ENCODE data around the gene EXOG. TPM values are rescaled to one million over a fixed set of nuclear protein-coding genes. Genes with fewer than 3 reads are reported as not detected.

EXOG gene
- total RNA-seq, 1 experiment from 2014 or later: 8.3 TPM

- TF ChIP-seq TCF7L2 (IDR thresholded peaks at IDR 0.05; ENCODE audit: borderline replicate concordance, extremely low read depth, insufficient read depth, insufficient read length) (no peak), REST (IDR thresholded peaks at IDR 0.05; ENCODE audit: low read depth) (no peak), SP1 (IDR thresholded peaks at IDR 0.05; ENCODE audit: low read depth) (no peak), ZBTB33 (IDR thresholded peaks at IDR 0.05; ENCODE audit: extremely low read depth, insufficient replicate concordance, low read length) (no peak)
Measured at GRCh38 chr3:38471260-38471857, 24.8 kb upstream of the EXOG start (continued).

GRCh38 chr3:38472342-38472741, 23.8 kb upstream of the EXOG start:
- H3K4me2 ChIP-seq (ENCODE audit: low read length): no peak overlapping the region
- ChIA-PET POLR2A (no interaction called here), RAD21 (ENCODE audit: low non-redundant PET in 1 of 2, low total read pairs in 2 of 2, uncharacterized antibody in 2 of 2, unreplicated experiment in 2 of 2) (no interaction called here), CTCF (no interaction called here)
- H3K27ac ChIP-seq (ENCODE audit: low read depth, low read length): no peak overlapping the region
- no peak for DNase-seq (ENCODE audit: low read depth, low spot score)
- peaks cover 35% of the 10 kb centered on the region; the same call in 1 of the 2 replicates for H3K79me2 ChIP-seq (ENCODE audit: insufficient read depth, low read length)
- peaks cover 0 to 9% of the 10 kb centered on the region in 2 experiments; a peak in 2 of 4 replicates for H3K9me3 ChIP-seq (ENCODE audit: control insufficient read depth in 1 of 2, insufficient read depth in 1 of 2, low read depth in 1 of 2, low read length in 2 of 2)
- no peaks in the 10 kb centered on the region for H4K20me1 ChIP-seq (ENCODE audit: insufficient read depth)
- intact Hi-C loops (cut with micrococcal nuclease): no loop called here
- no peak overlapping the region for H3K9ac ChIP-seq (ENCODE audit: low read length)
- ATAC-seq: no peak
- BruUV-seq (replicated peaks): no TSS peak
- H3K36me3 ChIP-seq (ENCODE audit: control insufficient read depth in 1 of 2, insufficient read depth in 2 of 2, low read length in 2 of 2): no peaks in the 10 kb centered on the region
- no peak overlapping the region for H2AFZ ChIP-seq (ENCODE audit: low read depth, low read length, poor library complexity, severe bottlenecking)
- no peaks in the 10 kb centered on the region for H3K9me2 ChIP-seq (ENCODE audit: insufficient read depth)
- H3K27me3 ChIP-seq (ENCODE audit: insufficient read depth, low read length): no peaks in the 10 kb centered on the region
- H3K4me1 ChIP-seq (ENCODE audit: control insufficient read depth in 1 of 2, insufficient read depth in 2 of 2, low read length in 2 of 2): peaks cover 2 to 7% of the 10 kb centered on the region in 2 experiments; a peak in 2 of 4 replicates
- no peak overlapping the region for H3K4me3 ChIP-seq (replicated peaks in 1 of 2; ENCODE audit: low read depth in 1 of 2, low read length in 2 of 2)
- TF ChIP-seq YY1 (IDR thresholded peaks at IDR 0.05; ENCODE audit: extremely low read depth, insufficient replicate concordance, low read depth, low read length) (no peak), EZH2phosphoT487 (IDR thresholded peaks at IDR 0.05; ENCODE audit: borderline replicate concordance) (no peak), EGR1 (IDR thresholded peaks at IDR 0.05; ENCODE audit: low read depth) (no peak), CEBPB (IDR thresholded peaks at IDR 0.05; ENCODE audit: low read depth) (no peak), REST (IDR thresholded peaks at IDR 0.05; ENCODE audit: low read depth) (no peak), POLR2A (IDR thresholded peaks at IDR 0.05; ENCODE audit: borderline replicate concordance, extremely low read depth, insufficient read depth, insufficient read length) (no peak), ZFX (IDR thresholded peaks at IDR 0.05) (no peak), EZH2 (IDR thresholded peaks at IDR 0.05) (no peak), SIN3A (IDR thresholded peaks at IDR 0.05; ENCODE audit: low read depth) (no peak), JUND (IDR thresholded peaks at IDR 0.05) (no peak), MAX (IDR thresholded peaks at IDR 0.05) (no peak), POLR2AphosphoS5 (IDR thresholded peaks at IDR 0.05; ENCODE audit: low read depth, low read length) (no peak), FOSL1 (IDR thresholded peaks at IDR 0.05; ENCODE audit: low read depth) (no peak), RAD21 (IDR thresholded peaks at IDR 0.05; ENCODE audit: low read depth) (no peak)
